ENCODE measurements around the gene CYB5R3. TPM values are rescaled to one million over a fixed set of nuclear protein-coding genes. Genes with fewer than 3 reads are reported as not detected.
"Not testable (repeated sequence)": the region's sequence is repeated elsewhere in the genome, so short reads cannot be mapped to it uniquely, and the experiment has no call there.

CYB5R3 gene
- polyA plus RNA-seq, 1 donor, result 156 TPM

- DNase-seq (ENCODE audit: low read depth), result no peak
Measured at GRCh38 chr22:42678894-42679293, 29.7 kb upstream of the CYB5R3 start.

DNA sequence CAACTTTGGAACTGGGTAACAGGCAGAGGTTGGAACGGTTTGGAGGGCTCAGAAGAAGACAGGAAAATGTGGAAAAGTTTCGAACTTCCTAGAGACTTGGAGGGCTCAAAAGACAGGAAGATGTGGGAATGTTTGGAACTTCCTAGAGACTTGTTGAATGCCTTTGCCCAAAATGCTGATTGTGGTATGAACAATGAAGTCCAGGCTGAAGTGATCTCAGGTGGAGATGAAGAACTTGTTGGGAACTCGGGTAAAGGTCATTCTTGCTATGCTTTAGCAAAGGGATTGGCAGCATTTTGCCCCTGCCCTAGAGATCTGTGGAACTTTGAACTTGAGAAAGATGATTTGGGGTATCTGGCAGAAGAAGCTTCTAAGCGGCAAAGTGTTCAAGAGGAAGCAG lies 28.7 kb upstream of the CYB5R3 start:
- not testable (repeated sequence) for DNase-seq (ENCODE audit: low read depth)

- DNase-seq (ENCODE audit: low read depth), result no peak
Measured at GRCh38 chr22:42676059-42676607, 26.9 kb upstream of the CYB5R3 start.

DNA sequence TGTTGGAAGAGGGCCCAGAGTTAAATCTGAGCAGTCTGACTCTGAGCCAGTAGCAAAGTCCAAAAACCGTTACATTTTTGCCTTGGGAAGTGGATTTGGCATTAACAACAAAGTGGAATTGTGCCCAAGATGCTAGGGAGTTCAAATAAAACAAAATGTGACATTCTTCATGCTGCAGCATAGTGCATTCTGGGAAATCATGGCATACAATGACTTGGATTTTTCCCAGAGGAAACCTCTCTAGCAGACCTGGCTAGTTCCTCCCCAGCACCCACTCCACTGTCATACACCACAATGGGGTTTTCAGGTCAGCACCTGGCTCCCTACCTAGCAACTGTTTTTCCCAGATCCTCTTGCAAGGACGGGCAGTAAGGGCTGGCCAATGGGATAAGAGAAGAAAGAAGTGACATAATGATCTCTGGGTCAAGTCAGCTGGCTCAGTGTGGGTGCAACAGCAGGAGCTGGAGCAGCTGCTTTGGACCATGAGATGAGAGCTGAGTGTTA lies 24.8 kb upstream of the CYB5R3 start:
- DNase-seq (ENCODE audit: low read depth), result no peak

- DNase-seq (ENCODE audit: low read depth), result not testable (repeated sequence)
Measured at GRCh38 chr22:42673071-42673470, 23.9 kb upstream of the CYB5R3 start.

GRCh38 chr22:42670921-42671709 lies 21.9 kb upstream of the CYB5R3 start:
- no peak for DNase-seq (ENCODE audit: low read depth)

DNA sequence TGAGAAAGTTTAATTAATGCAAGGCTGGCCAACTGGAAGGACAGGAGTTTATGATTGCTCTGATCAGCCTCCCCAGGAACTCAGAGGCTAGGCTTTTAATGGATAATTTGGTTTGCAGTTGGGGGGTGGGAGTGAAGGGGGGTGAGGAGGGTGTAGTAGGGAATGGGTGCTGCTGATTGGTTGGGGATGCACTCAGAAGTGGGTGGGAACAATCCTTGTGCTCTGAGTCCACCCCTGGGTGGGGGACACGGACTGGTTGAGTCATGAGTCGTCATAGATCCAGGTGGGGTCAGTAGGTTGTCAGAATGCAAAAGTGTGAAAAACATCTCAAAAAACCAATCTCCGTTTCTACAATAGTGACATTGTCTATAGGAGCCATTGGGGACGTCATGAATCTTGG lies 20.9 kb upstream of the CYB5R3 start:
- no peak for DNase-seq (ENCODE audit: low read depth)

DNA sequence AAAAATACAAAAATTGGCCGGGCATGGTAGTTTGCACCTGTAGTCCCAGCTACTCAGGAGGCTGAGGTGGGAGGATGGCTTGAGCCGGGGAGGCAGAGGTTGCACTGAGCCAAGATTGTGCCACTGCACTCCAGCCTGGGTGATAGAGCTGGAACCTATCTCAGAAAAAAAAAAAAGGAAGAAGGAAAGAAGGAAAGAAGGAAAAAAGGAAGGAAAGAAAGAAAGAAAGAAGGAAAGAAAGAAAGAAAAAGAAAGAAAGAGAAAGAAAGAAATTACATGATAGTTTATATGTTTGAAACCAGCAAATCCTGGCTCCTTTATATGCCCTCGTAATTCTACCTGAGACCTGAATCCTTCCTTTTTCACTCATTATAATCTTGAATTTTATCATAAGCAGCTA lies 17.2 kb upstream of the CYB5R3 start:
- not testable (repeated sequence) for DNase-seq (ENCODE audit: low read depth)

GRCh38 chr22:42664976-42665831 lies 16.0 kb upstream of the CYB5R3 start:
- DNase-seq (ENCODE audit: low read depth), result no peak

DNA sequence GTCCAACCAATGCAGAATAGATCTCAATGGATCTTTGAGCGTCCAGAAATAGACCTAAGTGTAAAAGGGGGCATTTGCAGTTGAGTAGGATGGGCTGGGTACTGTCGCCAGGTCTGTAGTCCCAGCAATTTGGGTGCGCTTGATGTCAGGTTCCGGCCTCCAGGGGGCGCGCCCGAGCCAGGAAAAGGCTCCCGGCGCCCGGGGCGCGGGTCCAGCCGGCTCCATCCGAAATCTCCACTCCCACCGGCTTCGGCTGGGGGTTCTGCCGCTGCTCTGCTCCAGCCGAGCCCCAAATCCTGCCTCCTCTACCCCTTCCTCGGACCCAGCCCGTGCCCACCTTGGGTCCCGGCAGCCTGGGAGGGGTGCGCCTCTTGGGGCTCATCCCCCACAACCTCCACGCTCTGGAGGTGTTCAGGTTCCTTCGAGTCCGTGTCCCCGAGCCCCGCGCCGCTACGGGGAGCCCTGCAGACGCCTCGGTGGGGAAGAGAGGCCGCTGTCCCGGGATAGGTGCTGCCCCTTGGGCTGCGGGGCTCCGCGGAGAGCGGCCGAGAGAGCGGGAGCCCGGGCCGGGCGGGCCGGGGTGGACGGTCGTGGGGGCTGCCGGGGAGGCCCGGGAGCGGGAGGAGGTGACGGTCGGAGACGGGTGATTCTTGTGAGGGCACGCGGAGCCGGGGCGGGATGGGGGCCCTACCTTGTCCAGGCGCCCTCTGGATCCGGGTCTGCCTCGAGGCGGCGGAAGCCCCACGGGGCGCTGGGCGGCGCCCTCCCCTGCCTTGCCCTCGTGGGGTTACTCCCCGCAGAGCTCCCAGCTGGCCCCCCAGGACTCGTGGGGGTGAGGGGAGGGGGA lies 13.0 kb upstream of the CYB5R3 start:
- no peak for DNase-seq (ENCODE audit: low read depth)

GRCh38 chr22:42656578-42656977 lies 7.4 kb upstream of the CYB5R3 start:
- DNase-seq (ENCODE audit: low read depth), result no peak

GRCh38 chr22:42655693-42656092 lies 6.5 kb upstream of the CYB5R3 start:
- no peak for DNase-seq (ENCODE audit: low read depth)

- no peak for DNase-seq (ENCODE audit: low read depth)
Measured at GRCh38 chr22:42654436-42655073, 5.4 kb upstream of the CYB5R3 start.

- DNase-seq (ENCODE audit: low read depth), result no peak
Measured at GRCh38 chr22:42653999-42654398, 4.8 kb upstream of the CYB5R3 start.

- no peak for DNase-seq (ENCODE audit: low read depth)
Measured at GRCh38 chr22:42651134-42651533, 1.9 kb upstream of the CYB5R3 start.

- no peak for DNase-seq (ENCODE audit: low read depth)
Measured at GRCh38 chr22:42648368-42649245, 585 bp downstream of the CYB5R3 start.

GRCh38 chr22:42648017-42648367 lies 1.2 kb downstream of the CYB5R3 start:
- DNase-seq (ENCODE audit: low read depth), result no peak

DNA sequence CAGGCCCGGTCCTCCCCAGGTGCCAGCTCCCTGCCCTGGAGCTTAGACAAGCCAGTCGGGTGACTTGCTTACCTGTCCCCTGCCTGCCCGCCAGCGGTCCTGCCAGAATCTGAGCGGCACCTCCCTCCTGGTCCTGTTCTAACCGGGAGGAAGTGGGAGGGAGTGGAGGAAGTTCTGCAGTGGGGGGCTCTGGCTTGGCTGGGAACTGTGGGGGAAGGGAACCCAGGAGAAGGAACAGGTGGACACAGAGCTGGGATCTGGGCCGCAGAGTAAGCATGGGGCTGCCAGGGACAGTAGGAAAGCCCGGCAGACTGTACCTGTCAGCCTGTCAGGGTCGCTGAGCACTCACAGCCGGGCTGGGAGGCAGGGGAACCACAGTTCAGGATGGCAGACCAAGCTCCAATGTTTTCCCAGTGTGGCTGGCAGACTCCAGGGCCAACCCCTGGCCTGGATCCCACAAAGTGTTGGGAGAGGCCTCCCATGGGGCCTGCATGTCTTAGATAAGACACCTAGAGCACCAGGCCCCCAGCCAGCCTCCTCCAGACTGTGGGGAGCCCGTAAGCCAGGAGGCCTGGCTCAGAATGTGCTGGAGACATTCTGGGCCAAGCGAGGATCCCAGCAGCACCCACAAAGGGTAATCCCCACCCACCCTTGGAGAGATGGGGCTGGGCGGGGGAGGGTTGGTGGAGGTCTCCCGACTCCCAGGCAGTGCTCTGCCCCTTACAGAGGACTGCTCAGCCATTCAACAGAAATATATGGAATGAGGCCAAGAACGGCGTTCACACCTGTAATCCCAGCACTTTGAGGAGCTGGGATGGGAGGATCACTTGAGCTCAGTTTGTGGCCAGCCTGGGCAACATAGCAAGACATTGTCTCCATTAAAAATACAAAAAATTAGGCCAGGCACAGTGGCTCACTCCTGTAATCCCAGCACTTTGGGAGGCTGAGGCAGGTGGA lies 2.3 kb downstream of the CYB5R3 start:
- no peak for DNase-seq (ENCODE audit: low read depth)
